NK-92 treated with Interleukin-12 subunit alpha and Interleukin-12 subunit beta, amount 100 ng/mL, for 24 hours (cell line): ENCODE measurements around the gene APOM.

Experiments
- DNase-seq: peaks from one replicate; lab custom pipeline; 2025; lab: John Stamatoyannopoulos, UW

The APOM gene

GRCh38 chr6:31680226-31681134 is 24.8 kb downstream of the APOM start, which contains the start of gene LY6G5C:
TSS of gene LY6G5C (minus strand) at chr6:31681067. CDS start at chr6:31680373, 694 bp downstream.
- DNase-seq: no peak

- DNase-seq: no peak
Measured at GRCh38 chr6:31681135-31681671, 25.5 kb downstream of the APOM start.

GRCh38 chr6:31683591-31683990 is 27.9 kb downstream of the APOM start:
- no peak for DNase-seq

GRCh38 chr6:31686483-31686882 is 30.8 kb downstream of the APOM start:
- no peak for DNase-seq

GRCh38 chr6:31687321-31687720 is 31.6 kb downstream of the APOM start:
- DNase-seq: no peak

- DNase-seq: no peak
Measured at GRCh38 chr6:31687860-31688693, 32.4 kb downstream of the APOM start.

- DNase-seq: no peak
Measured at GRCh38 chr6:31689249-31690110, 33.8 kb downstream of the APOM start.

- DNase-seq: no peak
Measured at GRCh38 chr6:31690231-31691077, 34.8 kb downstream of the APOM start.

GRCh38 chr6:31691078-31691463 is 35.4 kb downstream of the APOM start:
- DNase-seq: no peak

GRCh38 chr6:31691564-31692108 is 35.9 kb downstream of the APOM start:
- no peak for DNase-seq

GRCh38 chr6:31692353-31692752 is 36.7 kb downstream of the APOM start:
- no peak for DNase-seq

- DNase-seq: no peak
Measured at GRCh38 chr6:31692886-31693285, 37.2 kb downstream of the APOM start.

GRCh38 chr6:31693535-31693934 is 37.8 kb downstream of the APOM start:
- DNase-seq: no peak

- DNase-seq: no peak
Measured at GRCh38 chr6:31697555-31697954, 41.9 kb downstream of the APOM start.

- no peak for DNase-seq
Measured at GRCh38 chr6:31700740-31701401, 45.2 kb downstream of the APOM start.

- DNase-seq: no peak
Measured at GRCh38 chr6:31701666-31702404, 46.1 kb downstream of the APOM start.

- DNase-seq: no peak
Measured at GRCh38 chr6:31702405-31702818, 46.7 kb downstream of the APOM start.

- DNase-seq: peak; percentile 96
Measured at GRCh38 chr6:31702819-31703716, 47.4 kb downstream of the APOM start, which contains the start of gene ABHD16A. TSS of gene ABHD16A (minus strand) at chr6:31703324. CDS start at chr6:31703281, 43 bp downstream.
